ENCODE measurements around the gene CLEC1B. TPM values are rescaled to one million over a fixed set of nuclear protein-coding genes. Genes with fewer than 3 reads are reported as not detected.
"Not testable (repeated sequence)": the region's sequence is repeated elsewhere in the genome, so short reads cannot be mapped to it uniquely, and the experiment has no call there.

Gene CLEC1B
- total and polyA plus RNA-seq, 2 donors, result not detected

GRCh38 chr12:10012630-10013330 is 13.9 kb upstream of the CLEC1B start:
- H3K4me1 ChIP-seq (ENCODE audit: insufficient read depth), result no peaks in the 10 kb centered on the region
- no peak overlapping the region for H3K4me3 ChIP-seq (ENCODE audit: low read depth, low read length)
- 68% methylated on average over 6 of the region's 6 CpGs for WGBS
- no peak overlapping the region for H3K27ac ChIP-seq (ENCODE audit: low read depth)
- DNase-seq (ENCODE audit: extremely low spot score), result no peak
- H3K36me3 ChIP-seq (ENCODE audit: insufficient read depth), result no peaks in the 10 kb centered on the region

DNA sequence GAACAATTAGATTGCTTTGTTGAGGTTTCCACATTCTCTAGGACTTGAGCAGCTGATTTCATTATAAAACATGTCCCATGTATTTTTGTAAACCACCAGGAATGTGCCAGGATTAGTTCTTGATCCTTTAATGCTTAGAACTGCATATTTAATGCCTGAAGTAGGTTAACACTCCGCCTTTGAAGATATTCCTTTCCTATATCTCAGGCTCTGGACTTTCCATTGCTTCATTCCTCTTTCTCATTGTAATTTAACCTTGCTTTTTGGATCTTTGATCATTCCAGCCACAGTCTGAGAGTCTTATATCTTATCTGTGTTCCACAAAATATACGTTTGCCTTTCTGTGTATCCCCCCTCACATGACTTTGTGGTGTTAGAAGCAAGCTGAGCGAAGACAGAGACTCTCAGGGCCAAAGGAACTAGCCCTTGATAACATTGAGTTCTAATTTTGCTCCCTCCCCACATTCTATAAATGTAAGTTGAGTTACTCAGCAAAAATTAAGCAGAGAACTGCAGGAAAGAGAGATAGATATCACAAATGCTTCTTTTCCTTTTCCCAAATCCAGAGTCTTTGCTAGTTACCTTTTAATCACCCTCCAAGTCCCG is 2.4 kb upstream of the CLEC1B start:
- Histone ChIP-seq H3K4me3 (ENCODE audit: low read depth, low read length) (no peak overlapping the region), H3K36me3 (ENCODE audit: insufficient read depth) (no peaks in the 10 kb centered on the region), H3K27ac (ENCODE audit: low read depth) (no peak overlapping the region), H3K4me1 (ENCODE audit: insufficient read depth) (no peaks in the 10 kb centered on the region)
- no peak for DNase-seq (ENCODE audit: extremely low spot score)
- 42% methylated on average over 4 of the region's 4 CpGs for WGBS

GRCh38 chr12:9992296-9992695 is 6.6 kb downstream of the CLEC1B start:
- H3K4me1 ChIP-seq (ENCODE audit: insufficient read depth), result no peaks in the 10 kb centered on the region
- 87% methylated on average over 4 of the region's 4 CpGs for WGBS
- no peaks in the 10 kb centered on the region for H3K36me3 ChIP-seq (ENCODE audit: insufficient read depth)
- no peak overlapping the region for H3K4me3 ChIP-seq (ENCODE audit: low read depth, low read length)
- no peak for DNase-seq (ENCODE audit: extremely low spot score)
- no peak overlapping the region for H3K27ac ChIP-seq (ENCODE audit: low read depth)

DNA sequence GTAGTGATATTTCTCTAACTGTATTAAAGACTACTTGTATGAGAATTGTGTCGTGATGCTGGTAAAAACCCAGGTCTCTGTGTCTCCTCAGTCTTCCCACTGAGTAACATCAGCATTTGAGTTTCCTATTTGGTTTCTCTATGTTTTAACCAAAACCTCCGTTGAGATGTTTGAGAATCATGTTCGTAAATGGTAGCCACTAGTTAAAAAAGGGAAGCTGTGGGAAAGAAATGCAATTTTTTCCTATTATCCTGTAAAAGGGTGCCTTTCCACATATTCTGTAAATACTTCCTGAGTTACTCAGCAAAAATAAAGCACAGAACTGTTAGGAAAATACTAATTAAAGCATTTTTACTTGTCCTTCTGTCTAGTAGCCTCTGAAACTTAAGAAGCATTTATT is 7.0 kb downstream of the CLEC1B start:
- H3K4me1 ChIP-seq (ENCODE audit: insufficient read depth), result no peaks in the 10 kb centered on the region
- no peaks in the 10 kb centered on the region for H3K36me3 ChIP-seq (ENCODE audit: insufficient read depth)
- no peak overlapping the region for H3K4me3 ChIP-seq (ENCODE audit: low read depth, low read length)
- DNase-seq (ENCODE audit: extremely low spot score), result no peak
- H3K27ac ChIP-seq (ENCODE audit: low read depth), result no peak overlapping the region
- WGBS, result 82% methylated on average over 3 of the region's 3 CpGs

GRCh38 chr12:9980126-9980525 is 18.8 kb downstream of the CLEC1B start:
- Histone ChIP-seq H3K4me1 (ENCODE audit: insufficient read depth) (no peaks in the 10 kb centered on the region), H3K4me3 (ENCODE audit: low read depth, low read length) (no peak overlapping the region), H3K36me3 (ENCODE audit: insufficient read depth) (no peaks in the 10 kb centered on the region), H3K27ac (ENCODE audit: low read depth) (no peak overlapping the region)
- WGBS, result 83% methylated on average over 3 of the region's 3 CpGs
- DNase-seq (ENCODE audit: extremely low spot score), result no peak

- Histone ChIP-seq H3K4me3 (ENCODE audit: low read depth, low read length) (no peak overlapping the region), H3K4me1 (ENCODE audit: insufficient read depth) (no peaks in the 10 kb centered on the region), H3K36me3 (ENCODE audit: insufficient read depth) (no peaks in the 10 kb centered on the region), H3K27ac (ENCODE audit: low read depth) (no peak overlapping the region)
- no peak for DNase-seq (ENCODE audit: extremely low spot score)
Measured at GRCh38 chr12:9977916-9978315, 21.0 kb downstream of the CLEC1B start.

GRCh38 chr12:9976626-9977025 is 22.3 kb downstream of the CLEC1B start:
- DNase-seq (ENCODE audit: extremely low spot score), result not testable (repeated sequence)
- WGBS, result 61% methylated on average over 5 of the region's 5 CpGs

DNA sequence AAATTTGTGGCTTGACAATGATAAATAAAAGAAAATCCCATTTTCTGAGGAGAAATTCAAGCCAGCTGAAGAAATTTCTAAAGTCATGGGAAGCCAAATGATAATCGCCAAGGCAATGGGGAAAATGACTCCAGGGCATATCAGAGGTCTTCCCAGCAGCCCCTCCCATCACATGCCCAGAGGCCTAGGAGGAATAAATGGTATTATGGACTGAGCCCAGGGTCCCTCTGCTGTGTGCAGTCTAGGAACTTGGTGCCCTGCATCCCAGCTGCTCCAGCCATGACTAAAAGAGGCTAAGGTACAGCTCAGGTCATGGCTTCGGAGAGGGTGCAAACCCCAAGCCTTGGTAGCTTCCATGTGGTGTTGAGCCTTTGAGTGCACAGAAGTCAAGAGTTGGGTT is 23.3 kb downstream of the CLEC1B start:
- no peak for DNase-seq (ENCODE audit: extremely low spot score)
- Histone ChIP-seq H3K36me3 (ENCODE audit: insufficient read depth) (no peaks in the 10 kb centered on the region), H3K27ac (ENCODE audit: low read depth) (no peak overlapping the region), H3K4me3 (ENCODE audit: low read depth, low read length) (no peak overlapping the region), H3K4me1 (ENCODE audit: insufficient read depth) (no peaks in the 10 kb centered on the region)
- 91% methylated on average over 2 of the region's 2 CpGs for WGBS

More at GRCh38 chr12:9976626-9977025, 22.3 kb downstream of the CLEC1B start:
- not testable (repeated sequence) for H3K4me1 ChIP-seq (ENCODE audit: insufficient read depth); H3K36me3 ChIP-seq (ENCODE audit: insufficient read depth); H3K27ac ChIP-seq (ENCODE audit: low read depth); H3K4me3 ChIP-seq (ENCODE audit: low read depth, low read length)

- H3K36me3 ChIP-seq (ENCODE audit: insufficient read depth); H3K4me3 ChIP-seq (ENCODE audit: low read depth, low read length); H3K27ac ChIP-seq (ENCODE audit: low read depth); H3K4me1 ChIP-seq (ENCODE audit: insufficient read depth); DNase-seq (ENCODE audit: extremely low spot score): not testable (repeated sequence)
- WGBS, result 92% methylated on average over 2 of the region's 2 CpGs
Measured at GRCh38 chr12:9974731-9975130, 24.2 kb downstream of the CLEC1B start.

DNA sequence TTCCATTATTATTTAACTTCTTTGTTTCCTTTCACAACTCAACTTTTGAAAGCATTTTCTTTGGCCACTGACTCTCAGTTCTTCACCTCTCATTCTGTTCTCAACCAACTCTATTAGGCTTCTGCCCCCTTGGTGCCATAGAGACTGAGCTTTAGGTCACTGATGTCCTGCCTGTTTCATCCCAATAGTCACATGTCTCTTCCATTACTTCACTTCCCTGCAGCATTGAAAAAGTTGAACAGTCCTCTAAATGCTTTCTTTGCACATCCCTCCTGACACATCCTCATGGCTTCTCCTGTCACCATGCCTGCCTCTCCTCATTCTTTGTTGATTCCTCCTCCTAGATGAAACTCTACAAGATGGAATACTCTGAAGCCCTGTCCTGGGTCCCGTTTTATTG is 25.0 kb downstream of the CLEC1B start:
- DNase-seq (ENCODE audit: extremely low spot score), result no peak
- no peaks in the 10 kb centered on the region for H3K36me3 ChIP-seq (ENCODE audit: insufficient read depth)
- 67% methylated on average over 1 of the region's 1 CpG for WGBS

DNA sequence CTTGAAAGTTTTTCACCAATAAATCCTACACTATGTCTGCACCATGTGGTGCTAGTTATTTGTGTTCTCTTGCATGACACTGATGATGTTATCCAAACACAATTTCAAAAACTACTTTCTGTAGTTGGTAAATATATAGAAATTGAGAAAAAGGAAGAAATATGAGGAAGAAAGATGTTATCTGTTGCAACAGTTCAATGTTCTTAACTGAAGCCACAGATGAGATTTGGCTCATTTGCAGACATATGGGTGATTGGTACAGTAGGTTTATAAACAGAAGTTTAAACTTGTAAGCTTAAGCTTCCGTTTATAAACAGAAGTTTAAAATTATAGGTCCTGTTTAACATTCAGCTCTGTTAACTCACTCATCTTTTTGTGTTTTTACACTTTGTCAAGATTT is 27.7 kb downstream of the CLEC1B start, which contains the start of gene CLEC12A:
Gene CLEC12A (plus strand): TSS at position 229 of the 400 bp plus-strand sequence. CDS start 188 bp downstream, outside the sequence.
- no peak within 1 kb of the TSS for H3K4me3 ChIP-seq (ENCODE audit: low read depth, low read length)
- 36% methylated on average over 1 of the region's 1 CpG for WGBS
- no peak for DNase-seq (ENCODE audit: extremely low spot score)

More for the DNA sequence above, 25.0 kb downstream of the CLEC1B start:
- no peak overlapping the region for H3K4me3 ChIP-seq (ENCODE audit: low read depth, low read length)
- H3K27ac ChIP-seq (ENCODE audit: low read depth), result no peak overlapping the region
- H3K4me1 ChIP-seq (ENCODE audit: insufficient read depth), result no peaks in the 10 kb centered on the region

DNA sequence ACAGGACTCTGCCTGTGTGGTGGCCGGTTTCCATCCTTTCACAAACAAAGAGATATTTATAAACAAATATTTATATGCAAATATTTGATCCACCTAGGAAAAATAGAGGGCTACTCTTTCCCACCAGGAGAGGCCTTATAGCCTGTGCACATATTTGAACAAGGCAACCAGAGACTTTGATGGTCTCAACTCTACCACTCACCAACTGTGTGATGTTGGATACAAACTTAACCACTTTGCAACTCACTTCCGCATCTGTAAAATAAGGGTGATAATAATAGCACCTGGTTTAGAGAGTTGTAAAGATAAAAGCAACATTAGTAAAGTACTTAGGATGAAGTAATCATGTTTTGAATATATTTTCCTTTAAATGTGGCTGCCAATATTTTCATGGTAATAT is 29.2 kb downstream of the CLEC1B start:
- no peak for DNase-seq (ENCODE audit: extremely low spot score)
- Histone ChIP-seq H3K36me3 (ENCODE audit: insufficient read depth) (no peaks in the 10 kb centered on the region), H3K27ac (ENCODE audit: low read depth) (no peak overlapping the region), H3K4me3 (ENCODE audit: low read depth, low read length) (no peak overlapping the region), H3K4me1 (ENCODE audit: insufficient read depth) (no peaks in the 10 kb centered on the region)
- WGBS, result 84% methylated on average over 2 of the region's 2 CpGs

More for the DNA sequence above, 27.7 kb downstream of the CLEC1B start, which contains the start of gene CLEC12A:
- Histone ChIP-seq H3K4me1 (ENCODE audit: insufficient read depth) (no peaks in the 10 kb centered on the region), H3K27ac (ENCODE audit: low read depth) (no peak within 1 kb of the TSS), H3K36me3 (ENCODE audit: insufficient read depth) (no peaks in the 10 kb centered on the region)

GRCh38 chr12:9961901-9962300 is 37.0 kb downstream of the CLEC1B start:
- H3K4me1 ChIP-seq (ENCODE audit: insufficient read depth), result no peaks in the 10 kb centered on the region
- no peak for DNase-seq (ENCODE audit: extremely low spot score)
- H3K27ac ChIP-seq (ENCODE audit: low read depth), result no peak overlapping the region
- no peaks in the 10 kb centered on the region for H3K36me3 ChIP-seq (ENCODE audit: insufficient read depth)
- H3K4me3 ChIP-seq (ENCODE audit: low read depth, low read length), result no peak overlapping the region
- 58% methylated on average over 3 of the region's 3 CpGs for WGBS

- Histone ChIP-seq H3K27ac (ENCODE audit: low read depth) (no peak overlapping the region), H3K36me3 (ENCODE audit: insufficient read depth) (no peaks in the 10 kb centered on the region), H3K4me3 (ENCODE audit: low read depth, low read length) (no peak overlapping the region), H3K4me1 (ENCODE audit: insufficient read depth) (no peaks in the 10 kb centered on the region)
- DNase-seq (ENCODE audit: extremely low spot score), result no peak
- 88% methylated on average over 3 of the region's 3 CpGs for WGBS
Measured at GRCh38 chr12:9961106-9961505, 37.8 kb downstream of the CLEC1B start.

Data from urinary bladder (tissue), 4 donors.